ENCODE results near the gene MYB.

MYB gene

GRCh38 chr6:135167617-135168016 is 13.5 kb upstream of the MYB start:
- H3K9ac ChIP-seq (ENCODE audit: low read depth, low read length): no peak overlapping the region
- H3K9me3 ChIP-seq (ENCODE audit: insufficient read depth, low read depth, low read length): no peaks in the 10 kb centered on the region
- no peaks in the 10 kb centered on the region for H3K36me3 ChIP-seq (ENCODE audit: insufficient read depth, low read depth, low read length)
- H3K4me3 ChIP-seq (ENCODE audit: low read length): no peak overlapping the region
- no peaks in the 10 kb centered on the region for H3K4me1 ChIP-seq (ENCODE audit: insufficient read depth, low read length)
- H3K27me3 ChIP-seq (ENCODE audit: insufficient read depth, low read length): no peaks in the 10 kb centered on the region
- H3K27ac ChIP-seq (ENCODE audit: low read length): no peak overlapping the region

- no peak overlapping the region for H3K27ac ChIP-seq (ENCODE audit: low read length)
- no peaks in the 10 kb centered on the region for H3K27me3 ChIP-seq (ENCODE audit: insufficient read depth, low read length)
- H3K36me3 ChIP-seq (ENCODE audit: insufficient read depth, low read depth, low read length): no peaks in the 10 kb centered on the region
- no peaks in the 10 kb centered on the region for H3K4me1 ChIP-seq (ENCODE audit: insufficient read depth, low read length)
- no peak overlapping the region for H3K4me3 ChIP-seq (ENCODE audit: low read length)
- H3K9ac ChIP-seq (ENCODE audit: low read depth, low read length): no peak overlapping the region
- H3K9me3 ChIP-seq (ENCODE audit: insufficient read depth, low read depth, low read length): no peaks in the 10 kb centered on the region
Observed at GRCh38 chr6:135168766-135169165, 12.3 kb upstream of the MYB start.

DNA sequence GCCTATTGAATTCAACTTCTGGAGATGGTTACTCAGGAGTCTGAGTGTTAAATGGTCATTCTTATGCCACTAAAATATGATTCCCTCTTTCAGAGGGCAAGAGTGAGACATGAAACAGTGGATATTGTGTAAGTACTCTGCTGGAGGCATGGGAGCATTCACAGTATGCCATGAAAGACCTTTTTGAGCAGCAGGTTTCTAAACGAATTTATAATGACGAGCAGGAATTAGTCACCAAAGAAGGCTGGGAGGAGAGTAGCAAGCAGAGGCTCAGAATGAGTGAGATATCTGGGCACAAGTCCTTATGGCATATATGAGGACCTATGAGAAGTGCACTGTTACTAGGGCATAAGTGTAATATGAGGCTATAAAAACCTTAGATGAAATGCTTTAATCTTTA is 10.9 kb upstream of the MYB start:
- Histone ChIP-seq H3K4me3 (ENCODE audit: low read length) (no peak overlapping the region), H3K4me1 (ENCODE audit: insufficient read depth, low read length) (no peaks in the 10 kb centered on the region), H3K27me3 (ENCODE audit: insufficient read depth, low read length) (no peaks in the 10 kb centered on the region), H3K9me3 (ENCODE audit: insufficient read depth, low read depth, low read length) (no peaks in the 10 kb centered on the region), H3K36me3 (ENCODE audit: insufficient read depth, low read depth, low read length) (no peaks in the 10 kb centered on the region), H3K9ac (ENCODE audit: low read depth, low read length) (no peak overlapping the region), H3K27ac (ENCODE audit: low read length) (no peak overlapping the region)

DNA sequence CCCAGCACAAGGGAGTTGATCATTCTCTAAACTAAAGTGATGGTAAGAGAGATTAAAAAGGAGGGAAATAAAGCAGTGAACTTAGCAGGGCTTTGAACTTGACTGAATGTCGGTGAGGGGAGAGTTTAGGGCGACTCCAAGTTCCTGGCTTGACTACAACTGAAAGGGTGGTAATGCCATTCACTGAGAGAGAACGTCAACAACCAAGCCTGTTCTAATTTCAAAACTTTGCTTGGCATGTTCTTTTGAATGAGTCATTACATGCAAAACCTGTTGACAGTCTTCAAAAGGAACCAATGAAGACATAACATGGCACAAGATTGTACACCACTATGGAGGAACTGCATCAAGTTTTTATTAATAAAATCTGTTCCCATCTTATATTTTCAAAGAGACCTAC is 10.3 kb upstream of the MYB start:
- H3K4me1 ChIP-seq (ENCODE audit: insufficient read depth, low read length): no peaks in the 10 kb centered on the region
- no peak overlapping the region for H3K27ac ChIP-seq (ENCODE audit: low read length)
- no peaks in the 10 kb centered on the region for H3K9me3 ChIP-seq (ENCODE audit: insufficient read depth, low read depth, low read length)
- H3K36me3 ChIP-seq (ENCODE audit: insufficient read depth, low read depth, low read length): no peaks in the 10 kb centered on the region
- no peaks in the 10 kb centered on the region for H3K27me3 ChIP-seq (ENCODE audit: insufficient read depth, low read length)
- no peak overlapping the region for H3K4me3 ChIP-seq (ENCODE audit: low read length)
- no peak overlapping the region for H3K9ac ChIP-seq (ENCODE audit: low read depth, low read length)

GRCh38 chr6:135173242-135173988 is 7.7 kb upstream of the MYB start:
- Histone ChIP-seq H3K27ac (ENCODE audit: low read length) (no peak overlapping the region), H3K4me1 (ENCODE audit: insufficient read depth, low read length) (no peaks in the 10 kb centered on the region), H3K9ac (ENCODE audit: low read depth, low read length) (no peak overlapping the region), H3K36me3 (ENCODE audit: insufficient read depth, low read depth, low read length) (no peaks in the 10 kb centered on the region), H3K9me3 (ENCODE audit: insufficient read depth, low read depth, low read length) (peaks cover 3% of the 10 kb centered on the region; the same call in 1 of the 2 replicates), H3K27me3 (ENCODE audit: insufficient read depth, low read length) (peaks cover 6% of the 10 kb centered on the region), H3K4me3 (ENCODE audit: low read length) (no peak overlapping the region)

- peaks cover 12% of the 10 kb centered on the region for H3K27me3 ChIP-seq (ENCODE audit: insufficient read depth, low read length)
Observed at GRCh38 chr6:135173989-135174484, 7.1 kb upstream of the MYB start.

DNA sequence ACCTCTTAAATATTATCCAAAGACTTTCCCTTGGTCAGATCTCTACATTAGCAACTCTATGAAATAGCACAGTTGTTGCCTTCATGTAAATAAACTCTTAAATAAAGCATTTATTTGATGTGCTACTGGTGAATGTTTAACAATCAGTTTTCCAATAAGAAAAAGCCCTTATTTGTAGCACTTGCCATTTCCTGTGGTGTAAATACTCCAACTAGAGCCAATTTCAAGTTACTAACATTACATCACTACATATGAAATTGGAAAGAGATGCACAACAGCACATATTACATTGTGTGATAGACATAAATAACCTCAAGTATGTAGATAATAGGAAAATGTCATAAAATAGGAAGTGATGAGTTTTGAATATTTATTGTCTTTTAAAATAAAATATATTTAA is 5.0 kb upstream of the MYB start:
- Histone ChIP-seq H3K36me3 (ENCODE audit: insufficient read depth, low read depth, low read length) (no peaks in the 10 kb centered on the region), H3K4me3 (ENCODE audit: low read length) (no peak overlapping the region), H3K4me1 (ENCODE audit: insufficient read depth, low read length) (no peaks in the 10 kb centered on the region), H3K9me3 (ENCODE audit: insufficient read depth, low read depth, low read length) (peaks cover 3% of the 10 kb centered on the region; the same call in 1 of the 2 replicates), H3K27me3 (ENCODE audit: insufficient read depth, low read length) (peaks cover 24% of the 10 kb centered on the region), H3K9ac (ENCODE audit: low read depth, low read length) (no peak overlapping the region), H3K27ac (ENCODE audit: low read length) (no peak overlapping the region)

More at GRCh38 chr6:135173989-135174484, 7.1 kb upstream of the MYB start:
- Histone ChIP-seq H3K4me3 (ENCODE audit: low read length) (no peak overlapping the region), H3K36me3 (ENCODE audit: insufficient read depth, low read depth, low read length) (no peaks in the 10 kb centered on the region), H3K4me1 (ENCODE audit: insufficient read depth, low read length) (no peaks in the 10 kb centered on the region), H3K9me3 (ENCODE audit: insufficient read depth, low read depth, low read length) (peaks cover 3% of the 10 kb centered on the region; the same call in 1 of the 2 replicates), H3K9ac (ENCODE audit: low read depth, low read length) (no peak overlapping the region), H3K27ac (ENCODE audit: low read length) (no peak overlapping the region)

- no peaks in the 10 kb centered on the region for H3K36me3 ChIP-seq (ENCODE audit: insufficient read depth, low read depth, low read length)
- no peak overlapping the region for H3K27ac ChIP-seq (ENCODE audit: low read length)
- peaks cover 24% of the 10 kb centered on the region for H3K27me3 ChIP-seq (ENCODE audit: insufficient read depth, low read length)
- peaks cover 3% of the 10 kb centered on the region; the same call in 1 of the 2 replicates for H3K9me3 ChIP-seq (ENCODE audit: insufficient read depth, low read depth, low read length)
- H3K4me3 ChIP-seq (ENCODE audit: low read length): no peak overlapping the region
- no peak overlapping the region for H3K9ac ChIP-seq (ENCODE audit: low read depth, low read length)
- H3K4me1 ChIP-seq (ENCODE audit: insufficient read depth, low read length): no peaks in the 10 kb centered on the region
Observed at GRCh38 chr6:135176464-135176863, 4.6 kb upstream of the MYB start.

DNA sequence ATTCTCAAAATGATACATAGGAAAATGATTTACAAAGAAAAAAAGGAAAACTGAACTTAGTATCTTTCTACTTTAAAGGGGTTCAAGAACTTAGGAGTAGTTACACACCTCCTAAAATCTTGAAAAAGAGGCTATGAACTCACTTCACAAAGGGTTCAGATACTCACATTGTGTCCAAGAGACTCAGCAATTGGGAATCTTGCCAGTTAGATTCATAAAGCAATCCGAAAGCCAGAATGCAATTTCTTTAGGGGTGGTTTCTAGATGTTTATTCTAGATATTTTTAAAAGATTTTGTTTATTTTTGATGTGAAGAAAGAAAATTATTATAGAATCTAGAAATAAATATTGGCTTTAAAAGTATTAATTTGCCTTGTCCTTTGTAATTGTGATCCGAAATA is 1.7 kb upstream of the MYB start:
- Histone ChIP-seq H3K4me3 (ENCODE audit: low read length) (no peak overlapping the region), H3K27ac (ENCODE audit: low read length) (no peak overlapping the region), H3K27me3 (ENCODE audit: insufficient read depth, low read length) (peaks cover 54% of the 10 kb centered on the region), H3K9ac (ENCODE audit: low read depth, low read length) (no peak overlapping the region), H3K9me3 (ENCODE audit: insufficient read depth, low read depth, low read length) (peaks cover 3% of the 10 kb centered on the region; the same call in 1 of the 2 replicates), H3K36me3 (ENCODE audit: insufficient read depth, low read depth, low read length) (no peaks in the 10 kb centered on the region), H3K4me1 (ENCODE audit: insufficient read depth, low read length) (peaks cover 7% of the 10 kb centered on the region; the same call in 1 of the 2 replicates)

GRCh38 chr6:135179920-135180541 is 1.1 kb upstream of the MYB start:
- Histone ChIP-seq H3K27me3 (ENCODE audit: insufficient read depth, low read length) (peaks cover 60% of the 10 kb centered on the region), H3K9ac (ENCODE audit: low read depth, low read length) (no peak overlapping the region; the same call in 1 of the 2 replicates), H3K27ac (ENCODE audit: low read length) (no peak overlapping the region), H3K4me3 (ENCODE audit: low read length) (peak overlapping the region; percentile 48; the same call in 1 of the 2 replicates), H3K4me1 (ENCODE audit: insufficient read depth, low read length) (peaks cover 8% of the 10 kb centered on the region; the same call in 1 of the 2 replicates), H3K36me3 (ENCODE audit: insufficient read depth, low read depth, low read length) (no peaks in the 10 kb centered on the region), H3K9me3 (ENCODE audit: insufficient read depth, low read depth, low read length) (peaks cover 3% of the 10 kb centered on the region; the same call in 1 of the 2 replicates)

GRCh38 chr6:135181333-135182070 is 394 bp downstream of the MYB start:
- Histone ChIP-seq H3K4me1 (ENCODE audit: insufficient read depth, low read length) (peaks cover 8% of the 10 kb centered on the region; the same call in 1 of the 2 replicates), H3K27me3 (ENCODE audit: insufficient read depth, low read length) (peaks cover 60% of the 10 kb centered on the region), H3K27ac (ENCODE audit: low read length) (no peak overlapping the region), H3K9me3 (ENCODE audit: insufficient read depth, low read depth, low read length) (no peaks in the 10 kb centered on the region), H3K9ac (ENCODE audit: low read depth, low read length) (peak overlapping the region; percentile 72; the same call in 1 of the 2 replicates), H3K4me3 (ENCODE audit: low read length) (peak overlapping the region; percentile 77), H3K36me3 (ENCODE audit: insufficient read depth, low read depth, low read length) (0 out of 2 replicates have a peak, but pooled peaks cover 4% of the 10 kb centered on the region)
